Measurements from ENCODE around the gene MAP3K5. TPM values are rescaled to one million over a fixed set of nuclear protein-coding genes. Genes with fewer than 3 reads are reported as not detected.

Gene MAP3K5
- total and polyA plus RNA-seq, 7 donors = 7.4 to 17.8 (median 9.4) TPM

- Histone ChIP-seq H3K36me3 (no peaks in the 10 kb centered on the region), H3K4me1 (peaks cover 0 to 28% (median 17%) of the 10 kb centered on the region in 4 donors), H3K4me3 (no peak overlapping the region), H3K27ac (peak overlapping the region; percentile 27 to 74 (median 49)), H3K27me3 (no peaks in the 10 kb centered on the region), H3K9me3 (no peaks in the 10 kb centered on the region)
- intact Hi-C loops (cut with DNase I) = no loop called here
- no peak for DNase-seq
- WGBS, 2 donors = 58 to 79% methylated on average over 9 of the region's 9 CpGs
- no peak for TF ChIP-seq POLR2AphosphoS5 (IDR thresholded peaks at IDR 0.05)
- no peak for TF ChIP-seq CTCF (IDR thresholded peaks at IDR 0.05)
- TF ChIP-seq EP300 (IDR thresholded peaks at IDR 0.05) = no peak
- no peak for TF ChIP-seq POLR2A (IDR thresholded peaks at IDR 0.05)
Observed at GRCh38 chr6:136647363-136647852, 144.9 kb downstream of the MAP3K5 start.

- no peak for TF ChIP-seq POLR2AphosphoS5 (IDR thresholded peaks at IDR 0.05)
- no peak for TF ChIP-seq EP300 (IDR thresholded peaks at IDR 0.05)
- peak overlapping the region; percentile 27 to 74 (median 49) for H3K27ac ChIP-seq
- H3K4me1 ChIP-seq = peaks cover 0 to 28% (median 17%) of the 10 kb centered on the region in 4 donors
- DNase-seq = no peak
- no peaks in the 10 kb centered on the region for H3K9me3 ChIP-seq
- intact Hi-C loops (cut with DNase I) = no loop called here
- no peaks in the 10 kb centered on the region for H3K27me3 ChIP-seq
- WGBS, 2 donors = 75 to 80% methylated on average over 3 of the region's 3 CpGs
- no peak overlapping the region for H3K4me3 ChIP-seq
- no peaks in the 10 kb centered on the region for H3K36me3 ChIP-seq
Observed at GRCh38 chr6:136646377-136646776, 145.9 kb downstream of the MAP3K5 start.

GRCh38 chr6:136644597-136644952, 147.7 kb downstream of the MAP3K5 start:
- DNase-seq = no peak
- Histone ChIP-seq H3K36me3 (no peaks in the 10 kb centered on the region), H3K4me1 (peaks cover 0 to 28% (median 17%) of the 10 kb centered on the region in 4 donors), H3K4me3 (no peak overlapping the region), H3K27me3 (no peaks in the 10 kb centered on the region), H3K9me3 (no peaks in the 10 kb centered on the region), H3K27ac (peak overlapping the region in 3 of 4 donors; percentile 38 to 73 (median 54))
- WGBS, 2 donors = 75 to 85% methylated on average over 4 of the region's 4 CpGs
- intact Hi-C loops (cut with DNase I) = loop anchor here (1.0 to 5.0 kb wide), 2 partner anchors 42 to 148 kb away; partner anchors contain the start of gene MAP3K5
- TF ChIP-seq EP300 (IDR thresholded peaks at IDR 0.05) = no peak

- 2 to 11% methylated on average over 5 of the region's 5 CpGs for WGBS, 2 donors
- peaks cover 0 to 28% (median 17%) of the 10 kb centered on the region in 4 donors for H3K4me1 ChIP-seq
- peak; percentile 91 for DNase-seq
Observed at GRCh38 chr6:136643850-136644596, 148.3 kb downstream of the MAP3K5 start.

GRCh38 chr6:136641873-136642465, 150.3 kb downstream of the MAP3K5 start:
- H3K4me3 ChIP-seq = no peak overlapping the region
- H3K27me3 ChIP-seq = no peaks in the 10 kb centered on the region
- TF ChIP-seq POLR2AphosphoS5 (IDR thresholded peaks at IDR 0.05) (no peak), CTCF (IDR thresholded peaks at IDR 0.05) (no peak)
- WGBS, 2 donors = 97 to 98% methylated on average over 3 of the region's 3 CpGs
- H3K27ac ChIP-seq = no peak overlapping the region
- intact Hi-C loops (cut with DNase I) = loop anchor here (5.0 kb wide), 1 partner anchor 40 kb away; no protein-coding TSS in a partner anchor
- peaks cover 0 to 2% (median 0%) of the 10 kb centered on the region in 4 donors for H3K36me3 ChIP-seq
- H3K9me3 ChIP-seq = no peaks in the 10 kb centered on the region
- DNase-seq = no peak
- peaks cover 0 to 23% (median 13%) of the 10 kb centered on the region in 4 donors for H3K4me1 ChIP-seq

More at GRCh38 chr6:136643850-136644596, 148.3 kb downstream of the MAP3K5 start:
- intact Hi-C loops (cut with DNase I) = loop anchor here (1.0 to 5.0 kb wide), 2 partner anchors 42 to 148 kb away; partner anchors contain the start of gene MAP3K5
- H3K9me3 ChIP-seq = no peaks in the 10 kb centered on the region
- H3K27ac ChIP-seq = peak overlapping the region in 3 of 4 donors; percentile 38 to 73 (median 54)
- H3K27me3 ChIP-seq = no peaks in the 10 kb centered on the region
- peak; percentile 44 to 78 (median 61) for TF ChIP-seq CTCF (IDR thresholded peaks at IDR 0.05)
- TF ChIP-seq EP300 (IDR thresholded peaks at IDR 0.05) = no peak
- no peaks in the 10 kb centered on the region for H3K36me3 ChIP-seq
- no peak overlapping the region for H3K4me3 ChIP-seq

Measured in sigmoid colon (tissue), 7 donors.